IMR-90 (cell line): ENCODE data around the gene FAM204A. TPM values are rescaled to one million over a fixed set of nuclear protein-coding genes. Genes with fewer than 3 reads are reported as not detected.

Experiments used
- ATAC-seq: fragments of 200-7000 bp; cut with Tn5 transposase; 2 replicates; pipeline ENCODE4 v1.9.1; 2020; ENCODE audit warnings: low read depth, mild to moderate bottlenecking, moderate library complexity
- BruUV-seq: library from RNA; stranded (reverse); fragments of 400-500 nt; replicated peaks from 2 replicates; lab custom pipeline; 2021; lab: Mats Ljungman, UMichigan
- CTCF ChIA-PET: fragments of 300-600 bp; formaldehyde crosslinking; extraction: SDS; loops from one replicate; lab custom pipeline; 2021; ENCODE audit warnings: antibody characterized with exemption; lab: Yijun Ruan, JAX
- POLR2A ChIA-PET: fragments of 300-600 bp; sonication (Branson Sonifier 250); formaldehyde crosslinking; loops from one replicate; lab custom pipeline; 2022; ENCODE audit warnings: antibody characterized with exemption; ENCODE audit not compliant: unreplicated experiment; lab: Charles Lee
- DNase-seq: peaks from one replicate; pipeline ENCODE4 v3.0.0; 2013
- H2AFZ ChIP-seq: replicated peaks from 2 replicates; pipeline ENCODE3; 2013; ENCODE audit warnings: low read length, mild to moderate bottlenecking; ENCODE audit not compliant: poor library complexity
- H2AK5ac ChIP-seq: 2 replicates; pipeline ENCODE4 v1.6.1; 2013; ENCODE audit warnings: low read depth, low read length, inconsistent platforms
- H2AK9ac ChIP-seq: replicated peaks from 2 replicates; pipeline ENCODE3; 2013; ENCODE audit warnings: mild to moderate bottlenecking, low read depth, low read length, moderate library complexity; ENCODE audit not compliant: poor library complexity
- H2BK120ac ChIP-seq: 2 replicates; pipeline ENCODE4 v1.6.1; 2013; ENCODE audit warnings: low read depth, low read length, inconsistent platforms
- H2BK15ac ChIP-seq: 3 replicates; pipeline ENCODE4 v1.6.1; 2013; ENCODE audit warnings: low read depth, low read length, inconsistent platforms
- H2BK20ac ChIP-seq: 2 replicates; pipeline ENCODE4 v1.6.1; 2013; ENCODE audit warnings: low read depth, mild to moderate bottlenecking, inconsistent platforms, low read length, moderate library complexity
- H2BK5ac ChIP-seq: 2 replicates; pipeline ENCODE4 v1.6.1; 2013; ENCODE audit warnings: mild to moderate bottlenecking, low read depth, low read length, inconsistent platforms; ENCODE audit not compliant: poor library complexity, severe bottlenecking
- H3K14ac ChIP-seq: replicated peaks from 2 replicates; pipeline ENCODE4 v1.6.1; 2013; ENCODE audit warnings: low read depth, low read length, inconsistent platforms
- H3K18ac ChIP-seq: 2 replicates; pipeline ENCODE4 v1.6.1; 2013; ENCODE audit warnings: low read depth, low read length, control low read depth
- H3K23ac ChIP-seq: 2 replicates; pipeline ENCODE4 v1.6.1; 2013; ENCODE audit warnings: low read depth, low read length, inconsistent platforms
- H3K27ac ChIP-seq: 2 replicates; pipeline ENCODE4 v1.5.1; 2013; ENCODE audit warnings: mild to moderate bottlenecking, control low read depth, low read length; ENCODE audit not compliant: insufficient read depth
- H3K27me3 ChIP-seq: 2 replicates; pipeline ENCODE4 v1.6.1; 2013; ENCODE audit warnings: low read length; ENCODE audit not compliant: control insufficient read depth, insufficient read depth
- H3K36me3 ChIP-seq: 2 replicates; pipeline ENCODE4 v1.6.1; 2013; ENCODE audit warnings: low read length, mixed read lengths; ENCODE audit not compliant: control insufficient read depth, insufficient read depth
- H3K4ac ChIP-seq: 2 replicates; pipeline ENCODE4 v1.6.1; 2013; ENCODE audit warnings: low read depth, low read length, inconsistent platforms
- H3K4me1 ChIP-seq: 2 replicates; pipeline ENCODE4 v1.6.1; 2013; ENCODE audit warnings: low read length, mixed read lengths; ENCODE audit not compliant: control insufficient read depth, insufficient read depth
- H3K4me2 ChIP-seq: 2 replicates; pipeline ENCODE4 v1.6.1; 2013; ENCODE audit warnings: low read depth, mild to moderate bottlenecking, control low read depth, low read length, moderate library complexity
- H3K4me3 ChIP-seq: 2 replicates; pipeline ENCODE4 v1.5.1; 2013; ENCODE audit warnings: low read depth, mild to moderate bottlenecking, control low read depth, low read length, moderate library complexity; ENCODE audit not compliant: insufficient read depth
- H3K56ac ChIP-seq: 2 replicates; pipeline ENCODE4 v1.6.1; 2013; ENCODE audit warnings: low read length, inconsistent platforms; ENCODE audit not compliant: insufficient read depth; ENCODE audit errors: extremely low read depth
- H3K79me1 ChIP-seq, 2 experiments: 2 replicates each; pipeline ENCODE4 v1.6.1; 2013; ENCODE audit warnings: low read length in 2 of 2, inconsistent platforms in 1 of 2, low read depth in 1 of 2
- H3K9ac ChIP-seq: 2 replicates; pipeline ENCODE4 v1.6.1; 2013; ENCODE audit warnings: low read depth, low read length, control low read depth
- H3K9me1 ChIP-seq: 2 replicates; pipeline ENCODE4 v1.6.1; 2013; ENCODE audit warnings: low read length, inconsistent platforms; ENCODE audit not compliant: insufficient read depth
- H3K9me3 ChIP-seq: 2 replicates; pipeline ENCODE4 v1.6.1; 2013; ENCODE audit warnings: low read length; ENCODE audit not compliant: control insufficient read depth, insufficient read depth
- H4K20me1 ChIP-seq: 2 replicates; pipeline ENCODE4 v1.6.1; 2013; ENCODE audit warnings: low read length, inconsistent platforms; ENCODE audit not compliant: insufficient read depth
- H4K5ac ChIP-seq: 2 replicates; pipeline ENCODE4 v1.6.1; 2013; ENCODE audit warnings: mild to moderate bottlenecking, low read depth, low read length, control low read depth
- H4K8ac ChIP-seq, 2 experiments: 2 replicates each; pipeline ENCODE4 v1.6.1; 2013; ENCODE audit warnings: low read depth in 2 of 2, low read length in 2 of 2, control low read depth in 1 of 2, inconsistent platforms in 1 of 2
- H4K91ac ChIP-seq: 2 replicates; pipeline ENCODE4 v1.6.1; 2013; ENCODE audit warnings: low read depth, low read length, inconsistent platforms; ENCODE audit not compliant: insufficient read depth
- BHLHE40 ChIP-seq: fragments of 150-350 bp; IDR thresholded peaks from 2 replicates; pipeline ENCODE4 v1.6.1; 2016; ENCODE audit warnings: mild to moderate bottlenecking, low read depth, low read length
- CEBPB ChIP-seq: IDR thresholded peaks from 2 replicates; pipeline ENCODE4 v1.6.1; 2012; ENCODE audit warnings: low read depth, low read length, improper control_type of control experiment
- CHD1 ChIP-seq: IDR thresholded peaks from 2 replicates; pipeline ENCODE4 v1.6.1; 2012; ENCODE audit warnings: low read depth, low read length, improper control_type of control experiment
- CTCF ChIP-seq: conservative IDR thresholded peaks from 2 replicates; pipeline ENCODE4 v1.5.1; 2012; ENCODE audit warnings: mild to moderate bottlenecking, low read depth, low read length, improper control_type of control experiment
- ELK1 ChIP-seq: fragments of 150-350 bp; IDR thresholded peaks from 2 replicates; pipeline ENCODE4 v1.6.1; 2016; ENCODE audit warnings: low read depth, mild to moderate bottlenecking, low read length, moderate library complexity, borderline replicate concordance
- FOS ChIP-seq: fragments of 150-350 bp; IDR thresholded peaks from 2 replicates; pipeline ENCODE4 v1.6.1; 2016; ENCODE audit warnings: low read depth, low read length
- MAFK ChIP-seq: IDR thresholded peaks from 2 replicates; pipeline ENCODE4 v1.6.1; 2012; ENCODE audit warnings: low read depth, low read length, improper control_type of control experiment
- MAZ ChIP-seq: IDR thresholded peaks from 2 replicates; pipeline ENCODE4 v1.6.1; 2012; ENCODE audit warnings: low read depth, mild to moderate bottlenecking, low read length, improper control_type of control experiment, moderate library complexity, borderline replicate concordance
- MXI1 ChIP-seq: IDR thresholded peaks from 2 replicates; pipeline ENCODE4 v1.6.1; 2012; ENCODE audit warnings: low read depth, mild to moderate bottlenecking, low read length, moderate library complexity, borderline replicate concordance
- NFE2L2 ChIP-seq: fragments of 150-350 bp; IDR thresholded peaks from 2 replicates; pipeline ENCODE4 v1.6.1; 2016; ENCODE audit warnings: low read depth, mild to moderate bottlenecking, low read length
- POLR2A ChIP-seq: IDR thresholded peaks from 2 replicates; pipeline ENCODE4 v1.6.1; 2012; ENCODE audit warnings: mild to moderate bottlenecking, low read depth, low read length
- RAD21 ChIP-seq: IDR thresholded peaks from 2 replicates; pipeline ENCODE4 v1.6.1; 2012; ENCODE audit warnings: low read length, improper control_type of control experiment
- RCOR1 ChIP-seq: IDR thresholded peaks from 2 replicates; pipeline ENCODE4 v1.6.1; 2012; ENCODE audit warnings: mild to moderate bottlenecking, low read length, improper control_type of control experiment; ENCODE audit not compliant: insufficient replicate concordance
- RFX5 ChIP-seq: IDR thresholded peaks from 2 replicates; pipeline ENCODE4 v1.8.0; 2012; ENCODE audit warnings: low read depth, mild to moderate bottlenecking, low read length, moderate library complexity
- SMC3 ChIP-seq: fragments of 150-350 bp; IDR thresholded peaks from 2 replicates; pipeline ENCODE4 v1.6.1; 2016; ENCODE audit warnings: low read depth, mild to moderate bottlenecking, antibody characterized with exemption, low read length, moderate library complexity
- USF2 ChIP-seq: fragments of 150-350 bp; IDR thresholded peaks from 2 replicates; pipeline ENCODE4 v1.6.1; 2017; ENCODE audit warnings: mild to moderate bottlenecking, antibody characterized with exemption, low read length, low read depth
- WGBS, 2 experiments: methylation state at CpG; one replicate each; pipeline versions ENCODE4 v1.1.5 to v1.1.7; 2013; ENCODE audit warnings: missing lambda C conversion rate in 2 of 2; ENCODE audit not compliant: insufficient read length in 1 of 2; ENCODE audit errors: extremely low coverage in 2 of 2; 5-methylcytosine and 5-hydroxymethylcytosine counted together
- dilution Hi-C: fragments of 300-500 bp; cut with HindIII; formaldehyde crosslinking; loops from one replicate; pipeline ENCODE4 v1.14.3; 2018; ENCODE audit warnings: low sequenced_read_pairs; ENCODE audit not compliant: unreplicated experiment
- in situ Hi-C: fragments of 300-500 bp; cut with MboI; formaldehyde crosslinking; loops from 3 replicates; pipeline ENCODE4 v1.14.3; 2019; ENCODE audit warnings: low sequenced_read_pairs, inconsistent platforms, mixed read lengths
- intact Hi-C: fragments of 100-400 bp; cut with micrococcal nuclease; formaldehyde crosslinking; loops from 2 replicates; pipeline ENCODE4 v1.10.0; 2022
- polyA plus RNA-seq, 3 experiments: library from polyadenylated mRNA; depleted of rRNA; stranded (reverse); fragments of >200 nt; gene quantifications; 2 replicates each; pipeline ENCODE4 v1.2.3, GENCODE V29; 2012; ENCODE audit warnings: low replicate concordance in 1 of 3
- total RNA-seq: library from RNA; depleted of rRNA; stranded (reverse); fragments of >200 nt; gene quantifications from 2 replicates; pipeline ENCODE4 v1.2.3, GENCODE V29; 2012

FAM204A gene
- total and polyA plus RNA-seq, 2 of the 4 experiments (the other 2 are of a cell fraction): 23.6 to 54.3 TPM

GRCh38 chr10:118272767-118273166, 69.4 kb downstream of the FAM204A start:
- Histone ChIP-seq H2BK15ac (no peak overlapping the region), H3K27me3 (peaks cover 3% of the 10 kb centered on the region; the same call in 1 of the 2 replicates), H2AFZ (no peak overlapping the region), H4K91ac (no peak overlapping the region), H2AK5ac (no peak overlapping the region), H3K79me1 (no peaks in the 10 kb centered on the region), H4K8ac (no peak overlapping the region), H3K23ac (no peak overlapping the region), H2BK5ac (no peak overlapping the region), H3K14ac (no peak overlapping the region), H3K27ac (peak overlapping the region; percentile 61; the same call in 1 of the 2 replicates), H3K9me3 (no peaks in the 10 kb centered on the region), H4K20me1 (no peaks in the 10 kb centered on the region), H3K9ac (no peak overlapping the region), H3K4me3 (no peak overlapping the region), H3K4me1 (peaks cover 1% of the 10 kb centered on the region; the same call in 1 of the 2 replicates), H3K18ac (peak overlapping the region; percentile 55; the same call in 1 of the 2 replicates), H4K5ac (no peak overlapping the region), H3K36me3 (no peaks in the 10 kb centered on the region), H2BK20ac (no peak overlapping the region), H3K9me1 (no peaks in the 10 kb centered on the region), H3K4ac (no peak overlapping the region), H2BK120ac (no peak overlapping the region), H2AK9ac (no peak overlapping the region), H3K56ac (no peak overlapping the region), H3K4me2 (peak overlapping the region; percentile 26; the same call in 1 of the 2 replicates)
- dilution Hi-C loops (no loop called here), intact Hi-C loops (loop anchor here (2.0 kb wide), 1 partner anchor 38 kb away; no protein-coding TSS in a partner anchor), in situ Hi-C loops (no loop called here)
- ChIA-PET CTCF (interaction anchor here (0.6 to 1.5 kb wide), 3 partner anchors 18 to 932 kb away, joined by 4 to 5 read pairs (median 4); no protein-coding TSS in a partner anchor), POLR2A (interaction anchor here (0.8 to 1.1 kb wide), 2 partner anchors 9 to 27 kb away, joined by 3 to 4 read pairs; no protein-coding TSS in a partner anchor)
- no peak for DNase-seq
- BruUV-seq: no TSS peak
- no peak for ATAC-seq
- TF ChIP-seq RCOR1 (no peak), NFE2L2 (no peak), CHD1 (no peak), RAD21 (no peak), MAZ (no peak), SMC3 (no peak), BHLHE40 (no peak), CEBPB (no peak), FOS (no peak), RFX5 (no peak), POLR2A (no peak), CTCF (no peak), ELK1 (no peak), USF2 (no peak), MXI1 (no peak), MAFK (no peak)
- WGBS, 2 experiments: no CpG with 5 or more reads among the region's 4 CpGs
